Kidney (tissue), 14 donors: ENCODE results near the gene TYK2. TPM values are rescaled to one million over a fixed set of nuclear protein-coding genes. Genes with fewer than 3 reads are reported as not detected.
"Not testable (repeated sequence)": the region's sequence is repeated elsewhere in the genome, so short reads cannot be mapped to it uniquely, and the experiment has no call there.

Experiments used
- DNase-seq, 5 donors: peaks; one replicate each; pipeline ENCODE4 v3.0.0-alpha.2; 2013 to 2020
- FAIRE-seq: peaks from 2 replicates; lab custom pipeline; 2012; peaks lifted over from hg19 to GRCh38; lab: Jason Lieb, UNC
- H3K27ac ChIP-seq, 2 donors: one replicate each; pipeline ENCODE4 v1.7.0; 2013; ENCODE audit warnings: low read depth in 2 of 2, low read length in 2 of 2, inconsistent platforms in 1 of 2
- H3K27me3 ChIP-seq: one replicate; pipeline ENCODE4 v1.7.1; 2013; ENCODE audit warnings: low read length, inconsistent platforms; ENCODE audit not compliant: control insufficient read depth, insufficient read depth
- H3K36me3 ChIP-seq, 3 donors: one replicate each; pipeline versions ENCODE4 v1.7.0 to v1.7.1; 2013; ENCODE audit warnings: low read length in 3 of 3, control low read depth in 1 of 3, inconsistent platforms in 1 of 3; ENCODE audit not compliant: insufficient read depth in 3 of 3, control insufficient read depth in 2 of 3
- H3K4me1 ChIP-seq, 3 donors: one replicate each; pipeline versions ENCODE4 v1.7.0 to v1.7.1; 2013; ENCODE audit warnings: low read length in 3 of 3, inconsistent platforms in 1 of 3, low read depth in 1 of 3; ENCODE audit not compliant: control insufficient read depth in 2 of 3, insufficient read depth in 2 of 3
- H3K4me3 ChIP-seq, 3 donors: one replicate each; pipeline versions ENCODE4 v1.7.0 to v1.8.1; 2013; ENCODE audit warnings: low read length in 3 of 3, control low read depth in 1 of 3, inconsistent platforms in 1 of 3
- H3K9ac ChIP-seq, 3 donors: one replicate each; pipeline versions ENCODE4 v1.7.0 to v1.7.1; 2013; ENCODE audit warnings: low read length in 3 of 3, control low read depth in 1 of 3, inconsistent platforms in 1 of 3
- H3K9me3 ChIP-seq, 3 donors: one replicate each; pipeline versions ENCODE4 v1.7.0 to v1.7.1; 2013; ENCODE audit warnings: low read length in 3 of 3, control low read depth in 1 of 3, inconsistent platforms in 1 of 3; ENCODE audit not compliant: control insufficient read depth in 2 of 3, insufficient read depth in 1 of 3
- intact Hi-C: fragments of 100-400 bp; cut with DNase I; formaldehyde crosslinking; loops from one replicate; pipeline ENCODE4 v1.11.1; 2022
- polyA plus RNA-seq: library from polyadenylated mRNA; stranded (reverse); fragments of 350-450 nt; fragmentation: Illumina TruSeq; extraction: RNeasy Lipid Tissue Mini Kit (QIAGEN cat#74804); gene quantifications from one replicate; pipeline ENCODE4 v1.2.3, GENCODE V29; 2014; ENCODE audit warnings: low read depth, low replicate concordance; ENCODE audit not compliant: insufficient read depth
- total RNA-seq: library from RNA; stranded (reverse); fragmentation: NEBNext Ultra II Directional; extraction: Animal tissue kit (Norgen Biotek cat#: 25700); gene quantifications from one replicate; pipeline ENCODE4 v1.2.1, GENCODE V29; 2021
- TF ChIP-seq, protein P1 (sequence below): IDR thresholded peaks from 3 replicates; pipeline ENCODE4 v1.5.1; 2012; ENCODE audit warnings: mild to moderate bottlenecking, moderate library complexity, borderline replicate concordance; ENCODE audit not compliant: insufficient read depth; ENCODE audit errors: extremely low read depth
- donor health status: control.
- donor health status: control.
- donor health status: control.
- donor health status: control.
- donor health status: control.
- donor health status: DM: yes; HTN: yes; CAD: no.
- donor health status: Normal renal cell carcinoma (clear cell type).

Gene TYK2
- total and polyA plus RNA-seq, 2 donors from 2014 or later, result 127 to 131 TPM

- H3K27ac ChIP-seq, result peak overlapping the region; percentile 9 to 23
- H3K4me1 ChIP-seq, result peaks cover 0 to 26% (median 12%) of the 10 kb centered on the region in 3 donors
- TF ChIP-seq, protein P1, sequence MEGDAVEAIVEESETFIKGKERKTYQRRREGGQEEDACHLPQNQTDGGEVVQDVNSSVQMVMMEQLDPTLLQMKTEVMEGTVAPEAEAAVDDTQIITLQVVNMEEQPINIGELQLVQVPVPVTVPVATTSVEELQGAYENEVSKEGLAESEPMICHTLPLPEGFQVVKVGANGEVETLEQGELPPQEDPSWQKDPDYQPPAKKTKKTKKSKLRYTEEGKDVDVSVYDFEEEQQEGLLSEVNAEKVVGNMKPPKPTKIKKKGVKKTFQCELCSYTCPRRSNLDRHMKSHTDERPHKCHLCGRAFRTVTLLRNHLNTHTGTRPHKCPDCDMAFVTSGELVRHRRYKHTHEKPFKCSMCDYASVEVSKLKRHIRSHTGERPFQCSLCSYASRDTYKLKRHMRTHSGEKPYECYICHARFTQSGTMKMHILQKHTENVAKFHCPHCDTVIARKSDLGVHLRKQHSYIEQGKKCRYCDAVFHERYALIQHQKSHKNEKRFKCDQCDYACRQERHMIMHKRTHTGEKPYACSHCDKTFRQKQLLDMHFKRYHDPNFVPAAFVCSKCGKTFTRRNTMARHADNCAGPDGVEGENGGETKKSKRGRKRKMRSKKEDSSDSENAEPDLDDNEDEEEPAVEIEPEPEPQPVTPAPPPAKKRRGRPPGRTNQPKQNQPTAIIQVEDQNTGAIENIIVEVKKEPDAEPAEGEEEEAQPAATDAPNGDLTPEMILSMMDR, result no peak
- peak overlapping the region; percentile 92 to 98 (median 97) for H3K9ac ChIP-seq
- H3K27me3 ChIP-seq, result peaks cover 11% of the 10 kb centered on the region
- FAIRE-seq, result no peak
- DNase-seq, result peak in 1 of 5 donors; percentile 58
- intact Hi-C loops, result no loop called here
- no peaks in the 10 kb centered on the region for H3K9me3 ChIP-seq
- H3K4me3 ChIP-seq, result peak overlapping the region; percentile 95 to 98 (median 96)
- peaks cover 0 to 2% (median 0%) of the 10 kb centered on the region in 3 donors for H3K36me3 ChIP-seq
These were observed 22.2 kb upstream of the TYK2 start for GRCh38 chr19:10402441-10403038.

DNA sequence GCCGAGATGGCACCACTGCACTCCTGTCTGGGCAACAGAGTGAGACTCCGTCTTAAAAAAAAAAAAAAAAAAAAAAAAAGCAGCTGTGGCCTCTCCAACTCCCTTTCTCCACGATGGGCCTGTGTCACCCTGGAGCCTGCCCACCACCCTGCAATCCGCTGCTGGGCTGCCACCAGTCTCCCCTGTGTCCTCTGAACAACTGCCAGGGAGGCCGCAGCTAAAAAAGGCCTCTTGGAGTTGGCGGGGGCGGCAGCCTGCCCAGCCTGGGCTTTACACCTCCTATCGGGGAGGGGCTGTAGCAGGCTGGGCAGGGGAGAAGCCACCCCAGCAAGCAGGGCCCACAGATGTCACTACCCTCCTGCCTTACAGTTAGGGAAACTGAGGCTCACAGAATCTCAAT lies 19.5 kb upstream of the TYK2 start:
- Histone ChIP-seq H3K9me3 (no peaks in the 10 kb centered on the region), H3K27me3 (no peaks in the 10 kb centered on the region), H3K4me3 (no peak overlapping the region), H3K9ac (no peak overlapping the region), H3K27ac (no peak overlapping the region), H3K36me3 (peaks cover 0 to 7% (median 5%) of the 10 kb centered on the region in 3 donors), H3K4me1 (peaks cover 0 to 26% (median 12%) of the 10 kb centered on the region in 3 donors)
- intact Hi-C loops, result loop anchor here (5.0 kb wide), 1 partner anchor 148 kb away; the partner anchor contains the start of gene MRPL4
- FAIRE-seq (no peak), DNase-seq (no peak)
- TF ChIP-seq, protein P1, result no peak

DNA sequence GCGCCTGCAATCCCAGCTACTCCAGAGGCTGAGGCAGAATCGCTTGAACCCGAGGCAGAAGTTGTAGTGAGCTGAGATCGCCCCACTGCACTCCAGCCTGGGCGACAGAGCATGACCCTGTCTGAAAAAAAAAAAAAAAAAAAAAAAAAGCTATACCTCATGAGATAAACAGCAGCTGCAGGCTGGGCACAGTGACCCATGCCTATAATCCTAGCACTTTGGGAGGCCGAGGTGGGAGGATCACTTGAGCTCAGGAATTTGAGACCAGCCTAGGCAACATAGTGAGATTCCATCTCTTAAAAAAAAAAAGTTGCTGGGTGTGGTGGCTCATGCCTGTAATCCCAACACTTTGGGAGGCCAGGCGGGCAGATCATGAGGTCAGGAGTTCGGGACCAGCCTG lies 19.0 kb upstream of the TYK2 start:
- intact Hi-C loops, result loop anchor here (5.0 kb wide), 1 partner anchor 147 kb away; the partner anchor contains the start of gene MRPL4
- not testable (repeated sequence) for H3K27me3 ChIP-seq, H3K27ac ChIP-seq, H3K9ac ChIP-seq, H3K9me3 ChIP-seq, H3K4me3 ChIP-seq, DNase-seq, FAIRE-seq, H3K36me3 ChIP-seq
- peaks cover 0 to 23% (median 12%) of the 10 kb centered on the region in 3 donors for H3K4me1 ChIP-seq

DNA sequence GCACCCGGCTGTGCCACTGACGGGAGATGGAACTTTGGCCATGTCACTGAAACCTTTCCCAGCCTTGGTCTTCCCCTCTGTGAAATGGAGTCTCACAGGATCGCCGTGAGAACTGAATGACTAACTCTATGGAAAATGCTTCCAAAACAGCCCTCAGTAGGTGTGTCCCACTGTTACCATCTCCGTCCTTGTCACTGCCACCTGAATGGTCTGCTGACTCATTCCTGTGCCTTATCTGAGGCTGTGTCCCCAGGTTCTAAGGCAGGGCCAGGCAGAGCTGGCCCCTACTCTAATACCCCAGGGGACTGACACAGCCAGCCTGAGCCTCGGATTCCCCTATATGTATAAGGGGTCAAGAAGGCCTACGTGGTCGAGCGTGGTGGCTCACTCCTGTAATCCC lies 18.4 kb upstream of the TYK2 start:
- H3K36me3 ChIP-seq, result peaks cover 0 to 8% (median 7%) of the 10 kb centered on the region in 3 donors
- no peak overlapping the region for H3K9ac ChIP-seq
- DNase-seq (no peak), FAIRE-seq (no peak)
- H3K27ac ChIP-seq, result no peak overlapping the region
- H3K27me3 ChIP-seq, result no peaks in the 10 kb centered on the region
- H3K4me1 ChIP-seq, result peaks cover 0 to 21% (median 12%) of the 10 kb centered on the region in 3 donors
- intact Hi-C loops, result loop anchor here (5.0 kb wide), 1 partner anchor 147 kb away; the partner anchor contains the start of gene MRPL4
- no peaks in the 10 kb centered on the region for H3K9me3 ChIP-seq
- TF ChIP-seq, protein P1, result no peak
- H3K4me3 ChIP-seq, result no peak overlapping the region
